Nephron (organoid): ENCODE measurements around the gene TM9SF3.

Source experiments
- H3K27ac Mint-ChIP-seq, 3 experiments: 2 replicates each; pipeline ENCODE4 v1.8.0; 2020; ENCODE audit warnings: mixed read lengths in 3 of 3, mild to moderate bottlenecking in 2 of 3, moderate library complexity in 1 of 3
- H3K27me3 Mint-ChIP-seq: 2 replicates; pipeline ENCODE4 v1.8.0; 2021; ENCODE audit warnings: low read depth, mild to moderate bottlenecking, moderate library complexity, mixed read lengths
- H3K36me3 Mint-ChIP-seq: 2 replicates; pipeline ENCODE4 v1.8.0; 2020; ENCODE audit warnings: low read depth, mixed read lengths
- H3K4me1 Mint-ChIP-seq: 2 replicates; pipeline ENCODE4 v1.8.0; 2020; ENCODE audit warnings: mixed read lengths
- H3K4me3 Mint-ChIP-seq, 3 experiments: 2 replicates each; pipeline ENCODE4 v1.8.0; 2020; ENCODE audit warnings: mild to moderate bottlenecking in 3 of 3, mixed read lengths in 3 of 3, moderate library complexity in 2 of 3
- H3K9me3 Mint-ChIP-seq: 2 replicates; pipeline ENCODE4 v1.8.0; 2020; ENCODE audit warnings: mixed read lengths
- CTCF ChIP-seq, 3 experiments: fragments of 200-600 bp; sonication (generic); IDR thresholded peaks; one replicate each; pipeline ENCODE4 v1.5.0; 2021; ENCODE audit warnings: antibody characterized with exemption in 3 of 3; ENCODE audit not compliant: unreplicated experiment in 3 of 3

Gene TM9SF3

GRCh38 chr10:96511044-96511945 is 75.5 kb downstream of the TM9SF3 start:
- TF ChIP-seq CTCF (IDR thresholded peaks at IDR 0.05; ENCODE audit: unreplicated experiment in 3 of 3), result peak; percentile 47 to 64 (median 56)
- Mint-ChIP-seq H3K9me3 (no peaks in the 10 kb centered on the region), H3K27ac (no peak overlapping the region), H3K27me3 (peaks cover 64% of the 10 kb centered on the region), H3K4me1 (peaks cover 32% of the 10 kb centered on the region), H3K4me3 (peak overlapping the region; percentile 74 to 85 (median 84)), H3K36me3 (no peaks in the 10 kb centered on the region)

- Mint-ChIP-seq H3K27ac (no peak overlapping the region), H3K36me3 (no peaks in the 10 kb centered on the region), H3K9me3 (no peaks in the 10 kb centered on the region), H3K27me3 (peaks cover 51% of the 10 kb centered on the region), H3K4me3 (no peak overlapping the region), H3K4me1 (peaks cover 20% of the 10 kb centered on the region)
- TF ChIP-seq CTCF (IDR thresholded peaks at IDR 0.05; ENCODE audit: unreplicated experiment in 3 of 3), result no peak
Observed at GRCh38 chr10:96509017-96509641, 77.7 kb downstream of the TM9SF3 start.

- Mint-ChIP-seq H3K9me3 (no peaks in the 10 kb centered on the region), H3K27me3 (peaks cover 43% of the 10 kb centered on the region), H3K4me3 (no peak overlapping the region), H3K36me3 (no peaks in the 10 kb centered on the region), H3K4me1 (peaks cover 8% of the 10 kb centered on the region), H3K27ac (no peak overlapping the region)
- no peak for TF ChIP-seq CTCF (IDR thresholded peaks at IDR 0.05; ENCODE audit: unreplicated experiment in 3 of 3)
Observed at GRCh38 chr10:96507044-96507443, 79.8 kb downstream of the TM9SF3 start.

- peaks cover 5% of the 10 kb centered on the region for H3K4me1 Mint-ChIP-seq
- no peaks in the 10 kb centered on the region for H3K36me3 Mint-ChIP-seq
- no peak overlapping the region for H3K4me3 Mint-ChIP-seq
- no peaks in the 10 kb centered on the region for H3K9me3 Mint-ChIP-seq
- H3K27ac Mint-ChIP-seq, result no peak overlapping the region
- TF ChIP-seq CTCF (IDR thresholded peaks at IDR 0.05; ENCODE audit: unreplicated experiment in 3 of 3), result no peak
- peaks cover 37% of the 10 kb centered on the region for H3K27me3 Mint-ChIP-seq
Observed at GRCh38 chr10:96505150-96506136, 81.4 kb downstream of the TM9SF3 start.

GRCh38 chr10:96502561-96503282 is 84.1 kb downstream of the TM9SF3 start:
- Mint-ChIP-seq H3K36me3 (no peaks in the 10 kb centered on the region), H3K4me3 (no peak overlapping the region), H3K4me1 (peaks cover 5% of the 10 kb centered on the region), H3K27ac (no peak overlapping the region), H3K9me3 (no peaks in the 10 kb centered on the region), H3K27me3 (peaks cover 27% of the 10 kb centered on the region)
- no peak for TF ChIP-seq CTCF (IDR thresholded peaks at IDR 0.05; ENCODE audit: unreplicated experiment in 3 of 3)
